HG03432 (cell line): ENCODE measurements around the gene AGRN.
A peak's percentile ranks its signal among the peaks of the same experiment; 100 is the strongest.
"Not testable (repeated sequence)": the region's sequence is repeated elsewhere in the genome, so short reads cannot be mapped to it uniquely, and the experiment has no call there.

Source experiments
- ATAC-seq: cut with Tn5 transposase; IDR thresholded peaks from one replicate; pipeline ENCODE4 v1.9.1; 2021; ENCODE audit warnings: mild to moderate bottlenecking, moderate library complexity; ENCODE audit not compliant: unreplicated experiment

The AGRN gene

GRCh38 chr1:1020000-1020404 is at the start of gene AGRN:
TSS of gene AGRN (plus strand) at chr1:1020120. CDS start at chr1:1020173, 53 bp downstream.
- ATAC-seq = peak; percentile 26

- no peak for ATAC-seq
These were observed 49.5 kb upstream of the AGRN start for GRCh38 chr1:970242-970972.

GRCh38 chr1:970973-971730 is 48.8 kb upstream of the AGRN start:
- ATAC-seq = no peak

DNA sequence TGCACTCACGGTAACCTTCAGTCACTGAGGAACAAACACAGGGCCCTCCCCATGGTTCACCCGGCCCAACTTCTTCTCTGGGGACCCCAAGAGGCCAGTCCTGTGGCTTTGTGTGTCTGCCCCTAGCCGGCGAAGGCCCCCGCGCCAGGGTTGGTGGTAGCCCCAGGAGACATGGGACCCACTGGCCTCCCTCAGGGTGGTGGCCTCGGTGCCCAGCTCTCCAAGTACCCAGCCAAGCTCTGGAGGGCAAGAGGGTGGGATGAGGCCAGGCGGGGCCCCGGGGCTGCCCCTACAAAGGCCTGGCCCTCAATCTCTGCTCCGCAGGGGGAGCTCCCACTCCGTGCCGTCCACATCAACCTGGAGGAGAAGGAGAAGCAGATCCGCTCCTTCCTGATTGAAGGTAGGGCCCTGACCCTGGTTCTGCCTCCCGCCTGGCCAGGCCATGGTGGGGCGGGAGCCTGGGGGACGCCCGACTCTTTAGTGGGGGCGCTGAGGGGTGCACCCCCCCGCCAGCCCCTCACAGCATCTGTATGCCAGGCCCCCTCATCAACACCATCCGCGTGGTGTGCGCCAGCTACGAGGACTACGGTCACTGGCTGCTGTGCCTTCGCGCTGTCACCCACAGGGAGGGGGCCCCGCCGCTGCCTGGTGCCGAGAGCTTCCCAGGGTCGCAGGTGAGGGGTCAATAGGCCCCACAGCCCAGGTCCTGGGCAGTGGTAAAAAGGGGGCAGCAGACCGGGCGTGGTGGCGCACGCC is 48.0 kb upstream of the AGRN start:
- ATAC-seq = no peak

DNA sequence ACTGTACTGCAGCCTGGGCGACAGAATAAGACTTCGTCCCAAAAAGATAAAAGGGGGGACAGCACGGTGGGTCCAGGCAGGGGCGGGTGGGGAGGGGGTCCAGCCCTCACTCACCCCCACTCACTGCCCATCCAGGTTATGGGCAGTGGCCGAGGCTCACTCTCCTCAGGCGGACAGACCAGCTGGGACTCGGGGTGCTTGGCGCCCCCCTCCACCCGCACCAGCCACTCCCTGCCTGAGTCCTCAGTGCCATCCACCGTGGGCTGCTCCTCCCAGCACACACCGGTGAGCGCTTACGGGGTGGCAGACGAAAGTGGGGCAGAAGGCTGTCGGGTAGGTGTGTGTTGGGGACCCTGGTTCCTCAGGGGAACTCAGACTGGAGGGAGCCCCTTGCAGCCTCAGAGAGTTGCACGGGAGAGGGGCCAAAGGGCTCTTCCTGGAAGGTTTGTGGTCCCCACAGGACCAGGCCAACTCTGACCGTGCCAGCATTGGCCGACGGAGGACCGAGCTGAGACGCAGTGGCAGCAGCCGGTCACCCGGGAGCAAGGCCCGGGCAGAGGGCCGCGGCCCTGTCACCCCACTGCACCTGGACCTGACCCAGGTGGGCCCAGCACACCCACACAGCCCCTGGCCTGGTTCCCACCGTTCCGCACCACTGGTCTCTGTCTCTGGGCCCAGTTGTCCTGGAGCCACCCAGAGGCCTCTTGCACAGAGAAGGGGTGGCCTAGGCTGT is 47.0 kb upstream of the AGRN start:
- ATAC-seq = no peak

DNA sequence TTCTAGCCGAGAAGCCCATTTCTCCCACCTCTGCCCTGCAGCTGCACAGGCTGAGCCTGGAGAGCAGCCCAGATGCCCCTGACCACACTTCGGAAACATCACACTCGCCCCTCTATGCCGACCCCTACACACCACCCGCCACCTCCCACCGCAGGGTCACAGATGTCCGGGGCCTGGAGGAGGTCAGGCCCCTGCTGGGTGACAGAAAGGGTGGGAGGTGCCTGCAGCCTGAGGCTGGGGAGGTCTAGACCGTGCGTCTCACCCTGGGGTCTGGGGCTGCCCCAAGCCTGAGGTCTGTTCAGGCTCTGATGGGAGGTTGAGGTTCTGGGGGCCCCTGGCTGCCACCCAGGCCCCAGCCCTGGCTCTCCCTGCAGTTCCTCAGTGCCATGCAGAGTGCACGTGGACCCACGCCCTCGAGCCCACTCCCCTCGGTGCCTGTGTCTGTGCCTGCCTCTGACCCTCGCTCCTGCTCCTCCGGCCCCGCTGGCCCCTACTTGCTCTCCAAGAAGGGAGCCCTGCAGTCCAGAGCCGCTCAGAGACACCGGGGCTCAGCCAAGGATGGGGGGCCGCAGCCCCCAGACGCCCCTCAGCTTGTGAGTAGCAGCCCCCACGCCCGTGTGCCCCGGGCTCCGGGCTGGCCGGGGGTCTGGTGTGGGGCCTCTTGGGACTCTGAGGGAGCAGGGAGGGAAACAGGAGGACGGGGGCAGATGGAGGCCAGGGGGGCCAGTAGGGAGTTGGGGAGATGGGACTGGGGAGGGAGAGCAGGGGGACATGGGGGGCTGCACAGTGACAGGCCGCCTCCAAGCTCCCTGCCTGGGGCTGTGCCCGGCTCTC is 46.2 kb upstream of the AGRN start:
- no peak for ATAC-seq

DNA sequence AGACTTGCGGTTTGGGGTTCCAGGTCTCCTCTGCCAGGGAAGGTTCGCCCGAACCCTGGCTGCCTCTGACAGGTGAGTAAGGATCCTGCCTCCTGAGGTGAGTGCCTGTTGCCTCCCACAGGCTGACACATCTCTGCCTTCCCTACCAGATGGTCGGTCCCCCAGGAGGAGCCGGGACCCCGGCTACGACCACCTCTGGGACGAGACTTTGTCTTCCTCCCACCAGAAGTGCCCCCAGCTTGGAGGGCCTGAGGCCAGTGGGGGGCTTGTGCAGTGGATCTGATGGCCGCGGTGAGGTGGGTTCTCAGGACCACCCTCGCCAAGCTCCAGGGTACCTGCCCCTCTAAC is 45.7 kb upstream of the AGRN start:
- ATAC-seq = no peak

DNA sequence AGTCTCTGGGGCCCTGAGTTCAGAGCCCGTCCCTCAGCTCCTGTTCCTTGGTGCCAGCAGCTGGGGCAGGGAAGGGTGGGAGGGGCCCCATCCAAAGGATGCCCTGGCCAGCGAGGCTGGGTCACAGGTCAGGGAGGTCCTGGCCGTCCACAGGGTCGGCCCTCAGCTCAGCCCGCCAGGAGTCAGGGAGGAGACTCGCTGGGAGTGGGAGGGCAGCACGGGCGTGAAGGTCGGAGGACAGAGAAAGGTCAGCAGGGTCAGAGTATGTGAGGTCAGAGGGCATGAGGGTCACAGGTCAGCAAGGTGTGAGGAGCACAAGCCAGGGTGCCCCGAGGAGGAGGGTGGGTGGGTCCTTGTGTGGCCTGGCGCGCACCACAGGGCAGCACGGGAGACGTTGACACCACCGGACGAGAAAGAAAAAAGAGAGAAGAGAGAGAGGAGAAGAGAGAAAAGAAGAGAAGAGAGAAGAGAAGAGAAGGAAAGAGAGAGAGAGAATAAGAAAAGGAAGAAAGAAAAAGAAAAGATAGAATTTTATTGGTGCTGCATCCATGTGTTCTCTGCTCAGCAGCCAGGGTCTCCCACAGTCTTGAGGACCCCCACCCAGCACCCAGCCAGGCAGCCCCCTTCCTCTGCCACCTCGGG is 45.1 kb upstream of the AGRN start:
- ATAC-seq = no peak

DNA sequence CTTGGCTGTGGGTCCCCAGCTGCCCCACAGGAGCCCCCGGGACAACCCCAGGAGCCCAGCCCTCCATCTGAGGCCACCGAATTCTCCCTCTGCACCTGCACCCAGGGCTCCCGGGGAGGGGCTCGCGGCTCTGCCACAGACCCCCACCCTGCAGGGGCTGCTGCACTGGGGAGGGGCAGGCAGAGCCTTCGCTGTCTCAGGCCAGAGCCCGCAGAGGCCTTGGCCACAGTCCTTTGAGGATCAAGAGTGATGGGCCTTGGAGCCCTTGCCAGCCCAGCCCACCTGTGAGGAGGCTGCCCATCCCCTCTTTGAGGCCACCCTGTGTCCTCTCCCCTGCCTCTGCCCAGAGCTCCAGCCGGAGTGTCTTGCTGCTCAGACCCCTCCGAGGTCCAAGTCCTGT is 44.6 kb upstream of the AGRN start:
- ATAC-seq = no peak

GRCh38 chr1:975896-976683 is 43.8 kb upstream of the AGRN start:
- ATAC-seq = no peak

GRCh38 chr1:976791-977190 is 43.1 kb upstream of the AGRN start:
- ATAC-seq = not testable (repeated sequence)

GRCh38 chr1:978069-978834 is 41.7 kb upstream of the AGRN start:
- no peak for ATAC-seq

DNA sequence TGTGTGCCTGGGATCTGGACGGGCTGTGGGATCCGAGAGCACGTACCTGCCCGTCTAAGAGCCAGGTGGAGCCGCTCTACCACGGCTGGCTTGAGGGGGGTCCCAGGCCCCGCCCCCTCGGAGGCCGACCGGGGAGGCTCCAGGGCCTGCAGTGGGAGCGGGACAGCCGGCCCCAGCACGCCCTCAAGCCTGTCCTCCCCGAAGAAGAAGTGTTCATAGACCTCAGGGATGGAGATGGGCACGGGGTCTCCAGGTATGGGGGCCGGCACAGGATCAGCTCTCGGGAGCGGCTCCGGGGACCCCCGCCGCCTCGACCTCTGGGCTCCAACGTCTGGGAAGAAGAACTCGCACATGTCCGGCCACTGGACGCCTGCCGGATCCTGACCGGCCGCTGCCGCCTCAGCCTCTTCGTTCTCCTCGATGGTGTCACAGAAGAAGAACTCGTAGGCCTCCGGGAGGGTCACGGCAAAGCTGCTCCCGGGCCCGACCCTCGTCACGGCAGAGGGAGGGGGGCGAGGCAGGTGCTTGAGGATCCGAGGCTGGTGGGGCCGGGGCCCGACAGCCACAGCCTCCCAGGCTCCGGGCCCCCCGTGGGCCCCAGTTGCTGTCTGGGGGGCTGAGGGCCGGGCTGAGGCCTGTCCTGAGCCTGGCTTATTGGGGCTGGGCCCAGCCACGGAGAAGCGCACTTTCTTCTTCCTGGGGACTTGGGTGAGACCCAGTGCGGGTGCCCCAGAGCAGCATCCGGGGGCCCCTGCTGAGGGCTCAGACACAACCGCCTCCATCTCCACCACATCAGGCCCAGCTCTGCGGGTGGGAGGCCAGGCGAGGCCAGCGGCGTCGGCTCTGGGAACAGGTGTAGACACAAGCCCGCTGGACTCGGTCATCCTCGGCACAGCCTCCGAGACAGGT is 40.8 kb upstream of the AGRN start:
- no peak for ATAC-seq

DNA sequence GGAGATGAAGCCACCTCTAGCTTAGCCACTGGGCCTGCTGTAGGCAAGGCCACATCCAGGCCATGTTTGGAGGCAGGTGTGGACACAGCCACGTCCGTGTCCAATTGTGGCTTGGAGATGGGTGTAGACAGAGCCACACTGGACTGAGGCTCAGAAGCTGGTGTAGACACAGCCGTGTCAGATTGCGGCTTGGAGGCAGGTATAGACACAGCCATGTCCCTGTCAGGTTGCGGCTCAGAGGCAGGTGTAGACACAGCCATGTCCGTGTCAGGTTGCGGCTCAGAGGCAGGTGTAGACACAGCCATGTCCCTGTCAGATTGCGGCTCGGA is 40.2 kb upstream of the AGRN start:
- no peak for ATAC-seq

- no peak for ATAC-seq
These were observed 39.8 kb upstream of the AGRN start for GRCh38 chr1:980137-980571.

DNA sequence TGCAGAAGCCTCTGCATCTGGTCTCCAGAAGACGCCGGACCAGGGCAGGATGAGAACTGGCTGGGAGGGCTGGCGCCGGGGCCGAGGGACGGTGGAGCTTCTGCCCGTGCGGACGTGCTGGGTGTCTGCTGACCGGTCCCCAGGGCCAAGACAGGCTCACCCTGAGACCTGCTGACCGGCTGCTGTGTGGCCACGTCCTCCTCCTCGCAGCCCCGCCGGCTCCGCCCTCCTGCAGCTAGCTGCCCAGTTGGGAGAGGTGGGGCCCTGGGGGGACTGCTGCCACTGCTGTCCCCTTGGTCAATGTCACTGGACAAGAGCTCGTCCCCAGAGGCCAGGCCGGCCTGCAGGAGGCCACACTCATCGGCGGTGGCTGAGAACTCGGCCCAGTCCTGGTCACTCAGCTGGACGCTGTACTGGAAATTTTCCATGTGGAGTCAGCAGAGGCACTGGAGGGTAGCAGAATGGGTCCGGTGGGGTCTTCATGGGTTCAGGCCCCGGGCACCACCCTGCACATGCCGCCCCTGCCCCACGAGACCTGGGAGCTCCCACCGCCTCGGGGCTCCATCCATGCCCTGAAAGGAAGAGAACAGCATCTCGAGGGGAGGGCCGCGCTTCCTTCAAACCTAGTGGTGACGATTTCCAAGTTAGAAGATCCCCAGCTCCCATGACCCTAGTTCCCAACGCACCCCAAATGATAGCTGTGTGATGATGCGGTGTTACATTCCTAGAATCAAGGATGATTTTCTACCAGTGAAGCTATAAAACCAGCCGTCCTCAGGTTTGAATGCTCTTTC is 39.1 kb upstream of the AGRN start:
- no peak for ATAC-seq
